Mesenchymal stem cell (in vitro differentiated cells and primary cell): ENCODE results near the gene SLC25A31.

Experiments
- DNase-seq: peaks from one replicate; pipeline ENCODE4 v3.0.0-alpha.2; 2013
- H2AFZ ChIP-seq: one replicate; pipeline ENCODE4 v1.6.1; 2013; ENCODE audit warnings: low read depth, mild to moderate bottlenecking, control low read depth, inconsistent platforms, low read length, moderate library complexity
- H2AK5ac ChIP-seq: 2 replicates; pipeline ENCODE4 v1.6.1; 2013; ENCODE audit warnings: low read length, moderate library complexity, mild to moderate bottlenecking, inconsistent platforms; ENCODE audit not compliant: severe bottlenecking
- H2BK120ac ChIP-seq: one replicate; pipeline ENCODE4 v1.6.1; 2013; ENCODE audit warnings: low read depth, mild to moderate bottlenecking, inconsistent platforms, low read length, moderate library complexity
- H2BK12ac ChIP-seq, 2 experiments: one replicate each; pipeline ENCODE4 v1.6.1; 2013; ENCODE audit warnings: inconsistent platforms in 2 of 2, low read length in 2 of 2, mild to moderate bottlenecking in 2 of 2, moderate library complexity in 2 of 2, control low read depth in 1 of 2
- H2BK15ac ChIP-seq: one replicate; pipeline ENCODE4 v1.6.1; 2013; ENCODE audit warnings: mild to moderate bottlenecking, low read depth, inconsistent platforms; ENCODE audit not compliant: poor library complexity, severe bottlenecking
- H2BK5ac ChIP-seq: 2 replicates; pipeline ENCODE4 v1.6.1; 2013; ENCODE audit warnings: low read depth, mild to moderate bottlenecking, low read length, control low read depth, inconsistent platforms; ENCODE audit not compliant: poor library complexity, severe bottlenecking
- H3K14ac ChIP-seq, 2 experiments: one replicate each; pipeline ENCODE4 v1.6.1; 2013; ENCODE audit warnings: inconsistent platforms in 2 of 2, low read length in 2 of 2, control low read depth in 1 of 2, mild to moderate bottlenecking in 1 of 2, moderate library complexity in 1 of 2
- H3K18ac ChIP-seq, 2 experiments: one replicate each; pipeline ENCODE4 v1.6.1; 2013; ENCODE audit warnings: inconsistent platforms in 2 of 2, low read length in 2 of 2, control low read depth in 1 of 2, low read depth in 1 of 2, mild to moderate bottlenecking in 1 of 2
- H3K23ac ChIP-seq, 2 experiments: one replicate each; pipeline ENCODE4 v1.6.1; 2013; ENCODE audit warnings: inconsistent platforms in 2 of 2, low read length in 2 of 2, mild to moderate bottlenecking in 2 of 2, moderate library complexity in 2 of 2, control low read depth in 1 of 2
- H3K27ac ChIP-seq: 2 replicates; pipeline ENCODE4 v1.5.1; 2013; ENCODE audit warnings: mild to moderate bottlenecking, moderate library complexity, low read length, control low read depth, inconsistent platforms; ENCODE audit not compliant: poor library complexity, severe bottlenecking
- H3K27me3 ChIP-seq, 2 experiments: 2 replicates each; pipeline versions ENCODE4 v1.6.1 to v1.7.0; 2013; ENCODE audit warnings: low read length in 2 of 2, mild to moderate bottlenecking in 2 of 2, moderate library complexity in 2 of 2, control low read depth in 1 of 2, inconsistent platforms in 1 of 2; ENCODE audit not compliant: control insufficient read depth in 1 of 2, insufficient read depth in 1 of 2
- H3K36me3 ChIP-seq, 2 experiments: 2 replicates each; pipeline versions ENCODE4 v1.6.1 to v1.7.0; 2013; ENCODE audit warnings: low read length in 2 of 2, control low read depth in 1 of 2, inconsistent platforms in 1 of 2, low read depth in 1 of 2, mild to moderate bottlenecking in 1 of 2; ENCODE audit not compliant: insufficient read depth in 2 of 2, control insufficient read depth in 1 of 2
- H3K4ac ChIP-seq, 2 experiments: one replicate each; pipeline ENCODE4 v1.6.1; 2013; ENCODE audit warnings: inconsistent platforms in 2 of 2, low read length in 2 of 2, mild to moderate bottlenecking in 2 of 2, moderate library complexity in 2 of 2, control low read depth in 1 of 2, low read depth in 1 of 2
- H3K4me1 ChIP-seq: 2 replicates; pipeline ENCODE4 v1.6.1; 2013; ENCODE audit warnings: low read depth, low read length, control low read depth; ENCODE audit not compliant: control insufficient read depth, insufficient read depth
- H3K4me2 ChIP-seq: 2 replicates; pipeline ENCODE4 v1.6.1; 2013; ENCODE audit warnings: low read length, mild to moderate bottlenecking, inconsistent platforms; ENCODE audit not compliant: poor library complexity, severe bottlenecking
- H3K4me3 ChIP-seq, 2 experiments: 2 replicates each; pipeline versions ENCODE4 v1.5.1 to v1.7.0; 2013; ENCODE audit warnings: low read length in 2 of 2, mild to moderate bottlenecking in 2 of 2, control low read depth in 1 of 2, low read depth in 1 of 2; ENCODE audit not compliant: insufficient read depth in 1 of 2
- H3K79me1 ChIP-seq: replicated peaks from 2 replicates; pipeline ENCODE4 v1.6.1; 2013; ENCODE audit warnings: mild to moderate bottlenecking, control low read depth, low read length, inconsistent platforms; ENCODE audit not compliant: poor library complexity, severe bottlenecking
- H3K9ac ChIP-seq: 2 replicates; pipeline ENCODE4 v1.7.0; 2013; ENCODE audit warnings: mild to moderate bottlenecking, low read length, moderate library complexity
- H3K9me3 ChIP-seq: 2 replicates; pipeline ENCODE4 v1.7.0; 2013; ENCODE audit warnings: mild to moderate bottlenecking, low read length; ENCODE audit not compliant: control insufficient read depth
- H4K8ac ChIP-seq: one replicate; pipeline ENCODE4 v1.6.1; 2013; ENCODE audit warnings: inconsistent platforms, mild to moderate bottlenecking, low read length, moderate library complexity
- H4K91ac ChIP-seq: one replicate; pipeline ENCODE4 v1.6.1; 2013; ENCODE audit warnings: mild to moderate bottlenecking, low read length, inconsistent platforms
- WGBS: methylation state at CpG from one replicate; pipeline ENCODE4 v1.1.7; 2013; ENCODE audit warnings: mixed read lengths; 5-methylcytosine and 5-hydroxymethylcytosine counted together

SLC25A31 gene

DNA sequence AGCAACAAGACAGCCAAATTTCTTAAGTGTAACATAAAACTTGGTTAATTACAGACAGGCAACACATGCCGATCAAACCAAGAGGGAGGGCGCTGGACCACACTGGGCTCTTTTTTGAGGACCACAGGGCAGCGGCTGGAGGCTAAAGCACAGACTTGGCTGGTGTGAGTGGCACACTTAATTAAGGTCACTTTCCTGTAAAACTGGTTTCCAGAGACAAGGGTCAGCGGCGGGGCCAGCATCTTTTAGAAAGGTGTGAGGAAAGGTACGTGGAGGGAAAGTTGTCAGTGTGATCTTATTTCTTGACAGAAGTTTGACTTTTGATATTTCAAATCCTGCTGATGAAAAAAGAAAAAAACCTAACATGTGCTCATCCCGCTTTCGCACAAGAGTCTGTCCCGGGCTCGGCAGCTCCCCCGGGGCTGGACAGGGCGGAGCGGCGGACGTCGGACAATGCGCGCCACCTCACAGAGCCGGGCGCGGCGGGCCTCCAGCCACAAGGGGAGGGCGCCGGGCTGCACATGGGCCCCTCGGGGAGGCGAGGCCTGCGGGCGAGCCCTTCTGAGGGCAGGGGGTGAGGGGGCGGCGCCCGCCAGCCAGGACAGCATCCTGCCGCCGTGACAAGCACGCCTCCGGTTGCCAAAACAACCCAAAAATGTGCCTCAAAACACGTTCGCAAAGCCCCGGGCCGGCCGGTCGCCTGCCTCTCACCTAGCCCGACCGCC lies 51.3 kb downstream of the SLC25A31 start:
- no peaks in the 10 kb centered on the region for H3K27me3 ChIP-seq
- H2BK120ac ChIP-seq: peak overlapping the region; percentile 94

DNA sequence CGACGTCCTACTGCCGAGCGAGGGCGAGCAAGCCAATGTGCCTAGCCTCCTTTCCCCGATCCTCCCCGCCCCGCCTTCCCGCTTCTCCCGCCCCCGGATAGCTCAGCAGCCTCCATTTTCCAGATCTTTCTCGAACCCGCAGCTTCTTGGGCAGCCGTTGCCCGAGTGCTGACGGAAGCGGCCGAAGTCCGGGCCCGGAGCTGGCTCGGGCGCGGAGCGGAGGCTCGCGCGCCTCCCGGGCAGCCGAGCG lies 51.8 kb downstream of the SLC25A31 start:
- peak overlapping the region; percentile 77 to 89 for H3K18ac ChIP-seq
- H3K4me2 ChIP-seq: peak overlapping the region; percentile 75
- no peak overlapping the region for H2AK5ac ChIP-seq
- under 1% methylated on average over 22 of the region's 30 CpGs for WGBS
- peak overlapping the region; percentile 94 for H2BK120ac ChIP-seq
- H2BK12ac ChIP-seq: peak overlapping the region in 1 of 2 experiments; percentile 64
- H3K4me3 ChIP-seq: peak overlapping the region; percentile 60 to 100
- no peak overlapping the region for H2BK5ac ChIP-seq
- H3K9ac ChIP-seq: peak overlapping the region; percentile 92
- no peak overlapping the region for H3K27ac ChIP-seq
- H3K14ac ChIP-seq: no peak overlapping the region
- H3K23ac ChIP-seq: no peak overlapping the region
- H3K27me3 ChIP-seq: no peaks in the 10 kb centered on the region
- H4K91ac ChIP-seq: peak overlapping the region; percentile 25
- H3K4me1 ChIP-seq: peaks cover 8% of the 10 kb centered on the region
- H3K4ac ChIP-seq: peak overlapping the region in 1 of 2 experiments; percentile 68
- no peak for DNase-seq
- no peaks in the 10 kb centered on the region for H3K9me3 ChIP-seq
- H3K36me3 ChIP-seq: no peaks in the 10 kb centered on the region
- H2AFZ ChIP-seq: peak overlapping the region; percentile 91
- peak overlapping the region; percentile 90 for H2BK15ac ChIP-seq
- peak overlapping the region; percentile 95 for H4K8ac ChIP-seq
- peaks cover 5% of the 10 kb centered on the region for H3K79me1 ChIP-seq

More for the DNA sequence above, 51.3 kb downstream of the SLC25A31 start:
- Histone ChIP-seq H2BK15ac (peak overlapping the region; percentile 90), H3K4me2 (peak overlapping the region; percentile 75), H4K91ac (peak overlapping the region; percentile 25), H3K36me3 (no peaks in the 10 kb centered on the region), H3K14ac (no peak overlapping the region), H4K8ac (peak overlapping the region; percentile 95), H2AFZ (peak overlapping the region; percentile 91), H3K23ac (no peak overlapping the region), H3K9ac (peak overlapping the region; percentile 92), H2AK5ac (no peak overlapping the region), H2BK12ac (peak overlapping the region in 1 of 2 experiments; percentile 64), H3K4me3 (peak overlapping the region; percentile 60 to 100), H3K18ac (peak overlapping the region; percentile 77 to 89), H3K4ac (peak overlapping the region in 1 of 2 experiments; percentile 68), H3K27ac (no peak overlapping the region), H3K79me1 (peaks cover 4% of the 10 kb centered on the region), H3K4me1 (peaks cover 8% of the 10 kb centered on the region), H2BK5ac (no peak overlapping the region), H3K9me3 (no peaks in the 10 kb centered on the region)
- DNase-seq: peak; percentile 55
- 26% methylated on average over 43 of the region's 43 CpGs for WGBS

DNA sequence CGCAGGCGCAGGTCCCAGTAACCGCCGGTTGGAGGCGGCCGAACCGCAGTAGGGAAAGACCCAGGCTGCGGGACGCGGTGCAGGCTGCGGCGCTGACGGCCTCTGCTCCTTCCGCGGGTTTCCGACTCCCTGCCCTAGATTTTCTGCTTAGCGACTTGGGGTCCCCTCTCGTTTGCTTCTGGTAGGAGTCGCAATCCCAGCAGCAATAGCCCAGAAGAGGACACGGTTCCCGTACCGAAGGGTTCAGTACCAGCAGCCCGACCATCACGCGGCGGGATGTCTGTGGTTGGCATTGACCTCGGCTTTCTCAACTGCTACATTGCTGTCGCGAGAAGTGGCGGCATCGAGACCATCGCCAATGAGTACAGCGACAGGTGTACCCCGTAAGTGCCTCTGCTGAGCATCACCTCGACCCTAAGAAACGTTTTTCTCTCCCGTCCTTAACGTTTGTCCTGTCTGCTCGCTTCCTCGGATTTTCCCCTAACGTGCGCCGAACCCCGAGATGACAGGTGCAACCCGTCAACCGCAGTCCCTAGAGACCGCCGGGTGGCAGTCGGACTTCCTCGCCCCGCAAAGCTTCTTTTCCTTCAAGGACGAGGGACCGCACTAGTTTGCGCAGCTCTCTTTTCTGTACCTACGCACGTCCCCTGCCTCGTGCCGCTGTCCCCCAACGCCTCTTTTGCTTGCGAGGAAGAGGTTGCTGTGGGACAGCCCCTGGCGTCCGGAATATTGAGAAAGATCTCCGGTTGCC lies 52.2 kb downstream of the SLC25A31 start, which contains the start of gene HSPA4L:
TSS of gene HSPA4L (plus strand) at position 48 of the 751 bp plus-strand sequence. CDS start at position 277, 229 bp downstream.
- peak within 1 kb of the TSS; percentile 91 for H2AFZ ChIP-seq
- under 1% methylated on average over 56 of the region's 63 CpGs for WGBS
- no peak within 1 kb of the TSS for H2AK5ac ChIP-seq
- H3K4me2 ChIP-seq: peak within 1 kb of the TSS; percentile 75
- peaks cover 8% of the 10 kb centered on the region for H3K4me1 ChIP-seq
- no peak within 1 kb of the TSS for H2BK5ac ChIP-seq
- H3K18ac ChIP-seq: peak within 1 kb of the TSS; percentile 77 to 89
- no peaks in the 10 kb centered on the region for H3K36me3 ChIP-seq
- H3K14ac ChIP-seq: no peak within 1 kb of the TSS
- peak within 1 kb of the TSS; percentile 94 for H2BK120ac ChIP-seq
- peak within 1 kb of the TSS; percentile 25 for H4K91ac ChIP-seq
- peak within 1 kb of the TSS; percentile 92 for H3K9ac ChIP-seq
- H4K8ac ChIP-seq: peak within 1 kb of the TSS; percentile 95
- H3K27ac ChIP-seq: no peak within 1 kb of the TSS
- peaks cover 5% of the 10 kb centered on the region for H3K79me1 ChIP-seq
- H3K4ac ChIP-seq: peak within 1 kb of the TSS in 1 of 2 experiments; percentile 68
- H3K9me3 ChIP-seq: no peaks in the 10 kb centered on the region
- peak within 1 kb of the TSS; percentile 60 to 100 for H3K4me3 ChIP-seq
- peak; percentile 85 for DNase-seq
- H3K23ac ChIP-seq: no peak within 1 kb of the TSS
- peak within 1 kb of the TSS; percentile 90 for H2BK15ac ChIP-seq
- no peaks in the 10 kb centered on the region for H3K27me3 ChIP-seq
- H2BK12ac ChIP-seq: peak within 1 kb of the TSS in 1 of 2 experiments; percentile 64
